Heart left ventricle (tissue), 13 donors: Measurements from ENCODE around the gene DNHD1.
A peak's percentile ranks its signal among the peaks of the same experiment; 100 is the strongest.

Source experiments
- POLR2A ChIP-seq, 2 donors: fragments of 450-650 bp; IDR thresholded peaks; one replicate each; pipeline ENCODE4 v1.6.1; 2017; ENCODE audit warnings: antibody characterized with exemption in 2 of 2, mild to moderate bottlenecking in 2 of 2, moderate library complexity in 2 of 2
- TF ChIP-seq, protein P1 (sequence below), 12 donors: fragments of 200-600 bp; sonication (generic) in 4 of 12; IDR thresholded peaks; one replicate each; pipeline versions ENCODE4 v1.5.0 to v1.8.0; 2018 to 2022; ENCODE audit warnings: antibody characterized with exemption in 12 of 12, mild to moderate bottlenecking in 5 of 12
- donor health status: ischemic (EF 13 %, LVEDD 7.1; RV severe dilation, severe dysfunction).
- donor health status: DM: no; HTN: yes; CAD: no.
- donor health status: DM: no; HTN: no; CAD: no.
- donor health status: ischemic (EF 25% LVEDD 6.9; RV normal size, moderate dysfunction).
- donor health status: ischemic (EF 25% LVEDD 5.7; RV mildly dilated, moderate dysfunction).
- donor health status: ischemic (EF 35%, LVEDD 5.7; RV mildly dilated, moderate dysfunction).
- donor health status: nonischemic (EF 11% LVEDD 7.7; RV severe dilation, severe dysfunction).
- donor health status: DM: yes; HTN: yes; CAD: no.
- donor health status: PGD.
- donor health status: ischemic (EF 29% LVEDD 5.4; RV normal size, mild dysfunction).
- donor health status: nonischemic (EF 23%, LVEDD 6.1; RV moderate dilation, normal function).

DNA sequence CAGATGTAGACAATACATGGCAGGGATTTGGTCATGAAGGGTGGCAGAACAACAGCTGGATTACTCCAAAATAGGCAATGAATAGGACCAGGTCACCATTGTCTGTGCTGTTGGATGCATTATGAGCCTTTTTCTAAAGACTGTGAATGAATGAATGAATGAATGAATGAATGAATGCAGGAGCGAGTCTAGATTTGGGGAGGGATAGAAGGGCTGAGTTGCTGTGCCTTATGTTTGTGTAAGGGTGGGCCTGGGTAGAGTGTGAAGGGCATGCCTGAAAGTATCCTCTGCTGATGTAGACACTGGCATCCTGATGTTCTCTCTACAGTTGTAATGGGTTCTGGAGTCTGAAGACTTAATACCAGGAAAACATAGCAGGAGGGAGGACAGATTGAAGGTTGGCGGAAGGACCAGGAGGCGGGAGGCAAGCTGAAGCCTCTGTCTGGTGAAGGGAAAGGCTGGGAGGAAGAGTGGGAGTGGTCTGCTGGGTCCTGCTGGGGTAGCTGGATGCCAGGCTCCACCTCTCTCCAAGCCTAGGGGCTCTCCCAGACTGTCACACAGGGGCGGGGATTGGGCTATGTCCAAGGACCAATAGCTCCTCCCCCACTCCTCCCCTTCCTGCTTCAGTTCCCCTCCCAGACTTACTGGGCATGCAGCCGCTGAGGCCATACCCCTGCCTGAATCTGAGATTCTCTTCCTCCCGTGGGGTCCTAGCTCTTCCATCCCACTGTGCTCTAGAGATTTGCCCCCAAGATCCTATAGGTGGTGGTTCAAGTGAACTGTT, 28.2 kb upstream of the DNHD1 start:
- TF ChIP-seq, protein P1, sequence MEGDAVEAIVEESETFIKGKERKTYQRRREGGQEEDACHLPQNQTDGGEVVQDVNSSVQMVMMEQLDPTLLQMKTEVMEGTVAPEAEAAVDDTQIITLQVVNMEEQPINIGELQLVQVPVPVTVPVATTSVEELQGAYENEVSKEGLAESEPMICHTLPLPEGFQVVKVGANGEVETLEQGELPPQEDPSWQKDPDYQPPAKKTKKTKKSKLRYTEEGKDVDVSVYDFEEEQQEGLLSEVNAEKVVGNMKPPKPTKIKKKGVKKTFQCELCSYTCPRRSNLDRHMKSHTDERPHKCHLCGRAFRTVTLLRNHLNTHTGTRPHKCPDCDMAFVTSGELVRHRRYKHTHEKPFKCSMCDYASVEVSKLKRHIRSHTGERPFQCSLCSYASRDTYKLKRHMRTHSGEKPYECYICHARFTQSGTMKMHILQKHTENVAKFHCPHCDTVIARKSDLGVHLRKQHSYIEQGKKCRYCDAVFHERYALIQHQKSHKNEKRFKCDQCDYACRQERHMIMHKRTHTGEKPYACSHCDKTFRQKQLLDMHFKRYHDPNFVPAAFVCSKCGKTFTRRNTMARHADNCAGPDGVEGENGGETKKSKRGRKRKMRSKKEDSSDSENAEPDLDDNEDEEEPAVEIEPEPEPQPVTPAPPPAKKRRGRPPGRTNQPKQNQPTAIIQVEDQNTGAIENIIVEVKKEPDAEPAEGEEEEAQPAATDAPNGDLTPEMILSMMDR (IDR thresholded peaks at IDR 0.05): no peak
- peak in 1 of 2 donors; percentile 32 for TF ChIP-seq POLR2A (IDR thresholded peaks at IDR 0.05)
